Suprapubic skin (tissue), 4 donors: ENCODE measurements around the gene STK32B.

ENCODE experiments used
- CTCF ChIP-seq, 2 donors: fragments of 200-600 bp in 1 of 2; fragments of 450-650 bp in 1 of 2; sonication (generic) in 1 of 2; IDR thresholded peaks; one replicate each; pipeline ENCODE4 v1.5.1; 2016 to 2019; ENCODE audit warnings: antibody characterized with exemption in 2 of 2, mild to moderate bottlenecking in 1 of 2, moderate library complexity in 1 of 2
- EP300 ChIP-seq: sonication (generic); formaldehyde crosslinking; IDR thresholded peaks from one replicate; pipeline ENCODE4 v1.6.1; 2017; ENCODE audit warnings: antibody characterized with exemption
- POLR2A ChIP-seq, 2 donors: fragments of 450-650 bp; IDR thresholded peaks; one replicate each; pipeline ENCODE4 v1.6.1; 2017; ENCODE audit warnings: antibody characterized with exemption in 2 of 2, mild to moderate bottlenecking in 2 of 2, moderate library complexity in 2 of 2
- POLR2AphosphoS5 ChIP-seq, 3 donors: sonication (generic); formaldehyde crosslinking; IDR thresholded peaks; one replicate each; pipeline ENCODE4 v1.6.1; 2017; ENCODE audit warnings: antibody characterized with exemption in 3 of 3

- TF ChIP-seq CTCF (IDR thresholded peaks at IDR 0.05) (no peak), POLR2AphosphoS5 (IDR thresholded peaks at IDR 0.05) (no peak), POLR2A (IDR thresholded peaks at IDR 0.05) (no peak), EP300 (no peak)
Measured at GRCh38 chr4:5544762-5545161, 493.5 kb downstream of the STK32B start.
